HepG2 (cell line): Measurements from ENCODE around the gene NUDT22. TPM values are rescaled to one million over a fixed set of nuclear protein-coding genes. Genes with fewer than 3 reads are reported as not detected.

Experiments
- AGO2 ChIP-seq: fragments of 200-400 bp; formaldehyde crosslinking; optimal IDR thresholded peaks from 2 replicates; pipeline ENCODE3; 2017; ENCODE audit warnings: mild to moderate bottlenecking, low read depth, low read length, moderate library complexity
- BHLHE40 ChIP-seq: IDR thresholded peaks from 2 replicates; pipeline ENCODE4 v1.6.1; 2011; ENCODE audit warnings: low read length, improper control_type of control experiment
- CBX5 ChIP-seq: sonication (generic); formaldehyde crosslinking; IDR thresholded peaks from 2 replicates; pipeline ENCODE4 v1.4.0; 2020; ENCODE audit warnings: missing genetic modification reagents, borderline replicate concordance
- IRF2 ChIP-seq: IDR thresholded peaks from 2 replicates; pipeline ENCODE4 v1.6.1; 2018; ENCODE audit warnings: missing genetic modification reagents, missing compliant biosample characterization
- KDM5A ChIP-seq: fragments of 200-600 bp; sonication (generic); IDR thresholded peaks from 2 replicates; pipeline ENCODE4 v1.7.0; 2018; ENCODE audit warnings: antibody characterized with exemption, mild to moderate bottlenecking, low read length, borderline replicate concordance
- NCOR1 ChIP-seq: fragments of 200-600 bp; sonication (generic); IDR thresholded peaks from 2 replicates; pipeline ENCODE4 v1.7.0; 2017; ENCODE audit warnings: antibody characterized with exemption, low read length, borderline replicate concordance
- PITX1 ChIP-seq: sonication (generic); formaldehyde crosslinking; IDR thresholded peaks from 2 replicates; pipeline ENCODE4 v1.5.1; 2020; ENCODE audit warnings: mild to moderate bottlenecking, missing genetic modification reagents
- RFX1 ChIP-seq: fragments of 450-650 bp; IDR thresholded peaks from 2 replicates; pipeline ENCODE4 v1.6.1; 2017
- RORA ChIP-seq: sonication (generic); formaldehyde crosslinking; IDR thresholded peaks from 2 replicates; pipeline ENCODE4 v1.5.0; 2020; ENCODE audit warnings: mild to moderate bottlenecking, missing genetic modification reagents, moderate library complexity
- SMAD9 ChIP-seq: sonication (generic); formaldehyde crosslinking; IDR thresholded peaks from 2 replicates; pipeline ENCODE4 v1.5.1; 2020; ENCODE audit warnings: mild to moderate bottlenecking, missing genetic modification reagents
- SP140L ChIP-seq: sonication (generic); formaldehyde crosslinking; IDR thresholded peaks from 2 replicates; pipeline ENCODE4 v1.4.0; 2020; ENCODE audit warnings: missing genetic modification reagents, borderline replicate concordance
- ZFP1 ChIP-seq: IDR thresholded peaks from 2 replicates; pipeline ENCODE4 v1.6.1; 2016
- ZMYM3 ChIP-seq: sonication (generic); formaldehyde crosslinking; IDR thresholded peaks from 2 replicates; pipeline ENCODE4 v1.5.1; 2020; ENCODE audit warnings: mild to moderate bottlenecking, missing genetic modification reagents
- ZNF143 ChIP-seq: sonication (generic); formaldehyde crosslinking; IDR thresholded peaks from 2 replicates; pipeline ENCODE4 v1.4.0; 2020; ENCODE audit warnings: missing genetic modification reagents
- ZNF441 ChIP-seq: sonication (generic); formaldehyde crosslinking; IDR thresholded peaks from 2 replicates; pipeline ENCODE4 v1.7.0; 2021; ENCODE audit warnings: missing genetic modification reagents, borderline replicate concordance
- ZNF496 ChIP-seq: sonication (generic); formaldehyde crosslinking; IDR thresholded peaks from 2 replicates; pipeline ENCODE4 v1.8.1; 2023; ENCODE audit warnings: mild to moderate bottlenecking, moderate library complexity, missing genetic modification reagents; ENCODE audit not compliant: insufficient replicate concordance
- ZNF549 ChIP-seq: sonication (generic); formaldehyde crosslinking; IDR thresholded peaks from 2 replicates; pipeline ENCODE4 v1.5.0; 2020; ENCODE audit warnings: missing genetic modification reagents
- ZNF75D ChIP-seq: sonication (generic); formaldehyde crosslinking; IDR thresholded peaks from 2 replicates; pipeline ENCODE4 v1.8.1; 2023; ENCODE audit warnings: missing genetic modification reagents, mild to moderate bottlenecking, borderline replicate concordance
- ZNF891 ChIP-seq: sonication (generic); formaldehyde crosslinking; IDR thresholded peaks from 2 replicates; pipeline ENCODE4 v1.5.0; 2020; ENCODE audit warnings: mild to moderate bottlenecking, missing genetic modification reagents
- polyA plus RNA-seq, 8 experiments: library from polyadenylated mRNA; depleted of rRNA in 3 of 8; stranded (reverse) in 7 of 8; unstranded in 1 of 8; fragments of >200 nt; fragmentation: Illumina TruSeq in 4 of 8; extraction: Trizol in 4 of 8; gene quantifications; 2 replicates each; pipeline versions ENCODE4 v1.2.1 to v1.2.3, GENCODE V29; 2011 to 2016; ENCODE audit warnings: low read depth in 4 of 8, missing spikeins in 1 of 8, mixed read lengths in 1 of 8; ENCODE audit not compliant: insufficient read depth in 1 of 8
- total RNA-seq, 5 experiments: library from RNA; depleted of rRNA; stranded (reverse); fragments of >200 nt; fragmentation: Illumina TruSeq; extraction: Trizol; gene quantifications; 2 replicates each; pipeline ENCODE4 v1.2.3, GENCODE V29; 2016; ENCODE audit warnings: low read depth in 1 of 5
- TF ChIP-seq, protein P1 (sequence below): sonication (generic); formaldehyde crosslinking; IDR thresholded peaks from 2 replicates; pipeline ENCODE4 v1.4.0; 2020; ENCODE audit warnings: missing genetic modification reagents, borderline replicate concordance
- TF ChIP-seq, protein P2 (sequence below): sonication (generic); formaldehyde crosslinking; IDR thresholded peaks from 2 replicates; pipeline ENCODE4 v1.9.0; 2022; ENCODE audit warnings: missing genetic modification reagents, mild to moderate bottlenecking, borderline replicate concordance
- TF ChIP-seq, protein P3 (sequence below): sonication (generic); formaldehyde crosslinking; IDR thresholded peaks from 2 replicates; pipeline ENCODE4 v1.4.0; 2020; ENCODE audit warnings: missing genetic modification reagents
- TF ChIP-seq, protein P4 (sequence below): sonication (generic); formaldehyde crosslinking; IDR thresholded peaks from 2 replicates; pipeline ENCODE4 v1.8.1; 2023; ENCODE audit warnings: mild to moderate bottlenecking, missing genetic modification reagents, borderline replicate concordance
- TF ChIP-seq, protein P5 (sequence below): sonication (generic); formaldehyde crosslinking; IDR thresholded peaks from 2 replicates; pipeline ENCODE4 v1.5.1; 2020; ENCODE audit warnings: missing genetic modification reagents, mild to moderate bottlenecking, borderline replicate concordance
- TF ChIP-seq, protein P6 (sequence below): sonication (generic); formaldehyde crosslinking; IDR thresholded peaks from 2 replicates; pipeline ENCODE4 v1.5.0; 2020; ENCODE audit warnings: missing genetic modification reagents

NUDT22 gene
- total and polyA plus RNA-seq, 2 of the 13 experiments (the other 11 are each of a cell fraction or from before 2014, with no cell fraction given): 33.5 to 39.8 TPM

DNA sequence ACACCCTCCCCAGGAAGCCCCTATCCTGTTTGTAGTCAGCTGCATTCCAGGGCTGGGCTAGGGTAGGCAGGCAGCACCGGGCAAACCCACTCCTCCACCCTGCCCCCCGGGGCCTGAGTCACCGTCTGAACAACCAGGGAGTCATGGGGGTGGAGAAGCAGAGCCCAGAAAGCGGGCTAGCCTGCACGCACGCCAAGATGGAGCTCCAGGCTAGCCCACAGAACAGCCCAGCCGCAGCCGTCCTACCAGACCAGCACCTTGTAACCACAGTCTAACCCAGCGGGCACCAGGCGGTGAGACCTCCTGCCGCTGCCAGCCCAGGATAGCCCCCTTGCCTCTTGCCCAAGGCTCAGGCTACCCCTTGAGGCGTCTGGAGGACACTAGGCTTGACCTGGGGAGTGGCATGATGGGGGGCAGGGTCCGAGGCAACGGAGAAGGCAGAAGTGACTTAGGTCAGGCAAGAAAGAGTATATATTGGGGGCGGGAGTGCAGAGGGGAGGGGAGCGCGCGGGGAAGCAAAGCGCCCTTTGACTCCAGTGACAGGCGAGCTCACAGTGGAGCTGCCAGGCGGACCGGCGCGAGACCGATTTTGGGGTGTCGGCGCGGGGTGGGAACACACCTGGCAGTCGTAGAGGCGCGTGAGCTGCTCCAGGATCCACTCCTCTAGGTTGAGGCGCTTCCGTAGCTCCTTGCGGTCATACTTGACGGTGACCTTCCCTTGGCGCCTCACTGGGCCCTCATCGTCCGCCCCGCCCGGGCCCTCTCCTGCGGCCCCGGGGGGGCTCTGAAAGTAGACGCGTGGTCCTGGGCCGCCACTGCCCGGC lies 19.9 kb downstream of the NUDT22 start (continued):
- TF ChIP-seq RORA: no peak
- TF ChIP-seq, protein P1, sequence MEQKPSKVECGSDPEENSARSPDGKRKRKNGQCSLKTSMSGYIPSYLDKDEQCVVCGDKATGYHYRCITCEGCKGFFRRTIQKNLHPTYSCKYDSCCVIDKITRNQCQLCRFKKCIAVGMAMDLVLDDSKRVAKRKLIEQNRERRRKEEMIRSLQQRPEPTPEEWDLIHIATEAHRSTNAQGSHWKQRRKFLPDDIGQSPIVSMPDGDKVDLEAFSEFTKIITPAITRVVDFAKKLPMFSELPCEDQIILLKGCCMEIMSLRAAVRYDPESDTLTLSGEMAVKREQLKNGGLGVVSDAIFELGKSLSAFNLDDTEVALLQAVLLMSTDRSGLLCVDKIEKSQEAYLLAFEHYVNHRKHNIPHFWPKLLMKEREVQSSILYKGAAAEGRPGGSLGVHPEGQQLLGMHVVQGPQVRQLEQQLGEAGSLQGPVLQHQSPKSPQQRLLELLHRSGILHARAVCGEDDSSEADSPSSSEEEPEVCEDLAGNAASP (CRISPR knock-in tag): no peak
- no peak for TF ChIP-seq ZNF496 (CRISPR knock-in tag)
- TF ChIP-seq, protein P2, sequence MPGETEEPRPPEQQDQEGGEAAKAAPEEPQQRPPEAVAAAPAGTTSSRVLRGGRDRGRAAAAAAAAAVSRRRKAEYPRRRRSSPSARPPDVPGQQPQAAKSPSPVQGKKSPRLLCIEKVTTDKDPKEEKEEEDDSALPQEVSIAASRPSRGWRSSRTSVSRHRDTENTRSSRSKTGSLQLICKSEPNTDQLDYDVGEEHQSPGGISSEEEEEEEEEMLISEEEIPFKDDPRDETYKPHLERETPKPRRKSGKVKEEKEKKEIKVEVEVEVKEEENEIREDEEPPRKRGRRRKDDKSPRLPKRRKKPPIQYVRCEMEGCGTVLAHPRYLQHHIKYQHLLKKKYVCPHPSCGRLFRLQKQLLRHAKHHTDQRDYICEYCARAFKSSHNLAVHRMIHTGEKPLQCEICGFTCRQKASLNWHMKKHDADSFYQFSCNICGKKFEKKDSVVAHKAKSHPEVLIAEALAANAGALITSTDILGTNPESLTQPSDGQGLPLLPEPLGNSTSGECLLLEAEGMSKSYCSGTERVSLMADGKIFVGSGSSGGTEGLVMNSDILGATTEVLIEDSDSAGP (CRISPR knock-in tag): peak; percentile 47; the same call in 1 of the 2 replicates
- TF ChIP-seq, protein P3, sequence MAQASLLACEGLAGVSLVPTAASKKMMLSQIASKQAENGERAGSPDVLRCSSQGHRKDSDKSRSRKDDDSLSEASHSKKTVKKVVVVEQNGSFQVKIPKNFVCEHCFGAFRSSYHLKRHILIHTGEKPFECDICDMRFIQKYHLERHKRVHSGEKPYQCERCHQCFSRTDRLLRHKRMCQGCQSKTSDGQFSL (CRISPR knock-in tag): no peak
- TF ChIP-seq NCOR1: no peak
- TF ChIP-seq ZNF549 (CRISPR knock-in tag): no peak
- TF ChIP-seq KDM5A: no peak
- TF ChIP-seq AGO2: peak; percentile 54
- TF ChIP-seq SP140L (CRISPR knock-in tag): no peak
- no peak for TF ChIP-seq BHLHE40
- TF ChIP-seq, protein P4, sequence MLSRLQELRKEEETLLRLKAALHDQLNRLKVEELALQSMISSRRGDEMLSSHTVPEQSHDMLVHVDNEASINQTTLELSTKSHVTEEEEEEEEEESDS: no peak
- no peak for TF ChIP-seq ZNF441 (CRISPR knock-in tag)
- TF ChIP-seq RFX1: no peak
- no peak for TF ChIP-seq ZNF143 (CRISPR knock-in tag)
- TF ChIP-seq ZNF75D (CRISPR knock-in tag): no peak
- TF ChIP-seq, protein P5, sequence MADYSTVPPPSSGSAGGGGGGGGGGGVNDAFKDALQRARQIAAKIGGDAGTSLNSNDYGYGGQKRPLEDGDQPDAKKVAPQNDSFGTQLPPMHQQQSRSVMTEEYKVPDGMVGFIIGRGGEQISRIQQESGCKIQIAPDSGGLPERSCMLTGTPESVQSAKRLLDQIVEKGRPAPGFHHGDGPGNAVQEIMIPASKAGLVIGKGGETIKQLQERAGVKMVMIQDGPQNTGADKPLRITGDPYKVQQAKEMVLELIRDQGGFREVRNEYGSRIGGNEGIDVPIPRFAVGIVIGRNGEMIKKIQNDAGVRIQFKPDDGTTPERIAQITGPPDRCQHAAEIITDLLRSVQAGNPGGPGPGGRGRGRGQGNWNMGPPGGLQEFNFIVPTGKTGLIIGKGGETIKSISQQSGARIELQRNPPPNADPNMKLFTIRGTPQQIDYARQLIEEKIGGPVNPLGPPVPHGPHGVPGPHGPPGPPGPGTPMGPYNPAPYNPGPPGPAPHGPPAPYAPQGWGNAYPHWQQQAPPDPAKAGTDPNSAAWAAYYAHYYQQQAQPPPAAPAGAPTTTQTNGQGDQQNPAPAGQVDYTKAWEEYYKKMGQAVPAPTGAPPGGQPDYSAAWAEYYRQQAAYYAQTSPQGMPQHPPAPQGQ: no peak
- TF ChIP-seq IRF2 (CRISPR knock-in tag): no peak
- no peak for TF ChIP-seq CBX5 (CRISPR knock-in tag)
- no peak for TF ChIP-seq SMAD9
- TF ChIP-seq, protein P6, sequence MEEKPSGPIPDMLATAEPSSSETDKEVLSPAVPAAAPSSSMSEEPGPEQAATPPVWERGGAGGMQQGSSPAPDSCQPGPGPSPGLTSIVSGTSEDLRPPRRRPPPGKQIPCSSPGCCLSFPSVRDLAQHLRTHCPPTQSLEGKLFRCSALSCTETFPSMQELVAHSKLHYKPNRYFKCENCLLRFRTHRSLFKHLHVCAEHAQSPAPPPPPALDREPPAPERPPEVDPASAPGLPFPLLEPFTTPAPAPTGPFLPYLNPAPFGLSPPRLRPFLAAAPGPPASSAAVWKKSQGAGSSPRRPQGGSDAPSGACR (CRISPR knock-in tag): no peak
- TF ChIP-seq PITX1 (CRISPR knock-in tag): no peak
- TF ChIP-seq ZFP1 (CRISPR knock-in tag): no peak
- TF ChIP-seq ZNF891 (CRISPR knock-in tag): no peak
- no peak for TF ChIP-seq ZMYM3 (CRISPR knock-in tag)
